ENCODE data around the gene KIF3C.
A peak's percentile ranks its signal among the peaks of the same experiment; 100 is the strongest.
"Not testable (repeated sequence)": the region's sequence is repeated elsewhere in the genome, so short reads cannot be mapped to it uniquely, and the experiment has no call there.

The KIF3C gene

GRCh38 chr2:25982273-25982967 is at the start of gene KIF3C:
Gene KIF3C, minus strand, starts transcription at chr2:25982497. Its CDS starts 580 bp downstream, at chr2:25981917.
- peak; percentile 64 for DNase-seq

GRCh38 chr2:26028083-26028482 is 45.8 kb upstream of the KIF3C start:
- DNase-seq, result not testable (repeated sequence)

GRCh38 chr2:26025509-26025908 is 43.2 kb upstream of the KIF3C start:
- no peak for DNase-seq

- DNase-seq, result no peak
Observed at GRCh38 chr2:26024260-26024659, 42.0 kb upstream of the KIF3C start.

GRCh38 chr2:26020231-26020640 is 37.9 kb upstream of the KIF3C start:
- no peak for DNase-seq

- no peak for DNase-seq
Observed at GRCh38 chr2:26018184-26019055, 36.1 kb upstream of the KIF3C start.

- DNase-seq, result no peak
Observed at GRCh38 chr2:26017464-26018183, 35.3 kb upstream of the KIF3C start.

- DNase-seq, result not testable (repeated sequence)
Observed at GRCh38 chr2:26016706-26017045, 34.4 kb upstream of the KIF3C start.

- DNase-seq, result no peak
Observed at GRCh38 chr2:26016012-26016705, 33.9 kb upstream of the KIF3C start.

GRCh38 chr2:26013668-26014067 is 31.4 kb upstream of the KIF3C start:
- no peak for DNase-seq

GRCh38 chr2:26011990-26012856 is 29.9 kb upstream of the KIF3C start:
- no peak for DNase-seq

GRCh38 chr2:26011609-26011989 is 29.3 kb upstream of the KIF3C start:
- no peak for DNase-seq

- DNase-seq, result no peak
Observed at GRCh38 chr2:26010943-26011342, 28.6 kb upstream of the KIF3C start.

GRCh38 chr2:26009567-26009963 is 27.3 kb upstream of the KIF3C start:
- DNase-seq, result no peak

- DNase-seq, result no peak
Observed at GRCh38 chr2:26008851-26009566, 26.7 kb upstream of the KIF3C start.

- no peak for DNase-seq
Observed at GRCh38 chr2:26008095-26008494, 25.8 kb upstream of the KIF3C start.

GRCh38 chr2:26002632-26003310 is 20.5 kb upstream of the KIF3C start:
- no peak for DNase-seq

GRCh38 chr2:26001743-26002351 is 19.6 kb upstream of the KIF3C start:
- no peak for DNase-seq

GRCh38 chr2:26000561-26001082 is 18.3 kb upstream of the KIF3C start:
- DNase-seq, result no peak

- not testable (repeated sequence) for DNase-seq
Observed at GRCh38 chr2:25999406-25999805, 17.1 kb upstream of the KIF3C start.
